Endothelial cell of umbilical vein (primary cell): ENCODE data around the gene SLC37A1.

Source experiments
- EZH2 ChIP-seq: IDR thresholded peaks from 2 replicates; pipeline ENCODE4 v1.6.1; 2012; ENCODE audit warnings: borderline replicate concordance, low read depth, mild to moderate bottlenecking, moderate library complexity, low read length, inconsistent platforms; ENCODE audit not compliant: severe bottlenecking
- FOS ChIP-seq: IDR thresholded peaks from 2 replicates; pipeline ENCODE4 v1.6.1; 2011; ENCODE audit warnings: mild to moderate bottlenecking, low read length, moderate library complexity, borderline replicate concordance; ENCODE audit not compliant: insufficient read depth
- GATA2 ChIP-seq: IDR thresholded peaks from 2 replicates; pipeline ENCODE4 v1.7.0; 2011; ENCODE audit warnings: low read depth, mild to moderate bottlenecking, moderate library complexity, mixed read lengths, low read length; ENCODE audit not compliant: insufficient read length, insufficient read depth
- JUN ChIP-seq: IDR thresholded peaks from 2 replicates; pipeline ENCODE4 v1.6.1; 2011; ENCODE audit warnings: borderline replicate concordance, low read depth; ENCODE audit not compliant: insufficient read length, insufficient read depth
- MYC ChIP-seq: IDR thresholded peaks from one replicate; pipeline ENCODE4 v1.6.1; 2011; ENCODE audit warnings: mild to moderate bottlenecking, low read depth, low read length
- POLR2A ChIP-seq: IDR thresholded peaks from 2 replicates; pipeline ENCODE4 v1.6.1; 2012; ENCODE audit warnings: low read depth, mild to moderate bottlenecking, control low read depth, low read length
- POLR2AphosphoS5 ChIP-seq: IDR thresholded peaks from 2 replicates; pipeline ENCODE4 v1.6.1; 2012; ENCODE audit warnings: low read depth, mild to moderate bottlenecking, control low read depth, low read length, moderate library complexity; ENCODE audit not compliant: insufficient read depth
- TF ChIP-seq, protein P1 (sequence below), 2 donors: IDR thresholded peaks; 1 replicate in 1 of 2; 2 replicates in 1 of 2; pipeline ENCODE4 v1.5.1; 2011; ENCODE audit warnings: low read length in 2 of 2, mild to moderate bottlenecking in 2 of 2, moderate library complexity in 2 of 2, control low read depth in 1 of 2, inconsistent platforms in 1 of 2, low read depth in 1 of 2; ENCODE audit not compliant: insufficient read depth in 1 of 2; ENCODE audit errors: extremely low read depth in 1 of 2
- TF ChIP-seq, protein P2 (sequence below): IDR thresholded peaks from 2 replicates; pipeline ENCODE4 v1.6.1; 2011; ENCODE audit not compliant: insufficient read depth, insufficient read length

DNA sequence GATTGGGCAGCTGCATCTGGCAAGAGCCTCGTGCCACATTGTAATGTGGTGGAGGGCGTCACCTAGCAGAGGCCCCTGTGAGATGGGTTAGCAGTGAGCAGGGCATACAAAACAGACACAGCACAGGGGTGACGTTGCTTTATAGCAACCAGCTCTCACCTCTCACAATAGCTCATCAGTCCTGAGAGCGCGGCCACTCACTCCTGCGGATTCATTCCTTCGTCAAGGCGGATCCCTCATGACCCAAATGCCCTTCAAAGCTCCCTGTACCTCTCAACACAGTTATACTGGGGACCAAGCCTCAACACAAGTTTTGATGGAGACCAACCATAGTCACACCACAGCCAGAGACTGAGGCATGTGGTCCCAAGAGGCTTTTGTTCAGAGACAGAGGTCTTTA is 22.9 kb downstream of the SLC37A1 start:
- no peak for TF ChIP-seq EZH2
- no peak for TF ChIP-seq POLR2AphosphoS5
- TF ChIP-seq, protein P1, sequence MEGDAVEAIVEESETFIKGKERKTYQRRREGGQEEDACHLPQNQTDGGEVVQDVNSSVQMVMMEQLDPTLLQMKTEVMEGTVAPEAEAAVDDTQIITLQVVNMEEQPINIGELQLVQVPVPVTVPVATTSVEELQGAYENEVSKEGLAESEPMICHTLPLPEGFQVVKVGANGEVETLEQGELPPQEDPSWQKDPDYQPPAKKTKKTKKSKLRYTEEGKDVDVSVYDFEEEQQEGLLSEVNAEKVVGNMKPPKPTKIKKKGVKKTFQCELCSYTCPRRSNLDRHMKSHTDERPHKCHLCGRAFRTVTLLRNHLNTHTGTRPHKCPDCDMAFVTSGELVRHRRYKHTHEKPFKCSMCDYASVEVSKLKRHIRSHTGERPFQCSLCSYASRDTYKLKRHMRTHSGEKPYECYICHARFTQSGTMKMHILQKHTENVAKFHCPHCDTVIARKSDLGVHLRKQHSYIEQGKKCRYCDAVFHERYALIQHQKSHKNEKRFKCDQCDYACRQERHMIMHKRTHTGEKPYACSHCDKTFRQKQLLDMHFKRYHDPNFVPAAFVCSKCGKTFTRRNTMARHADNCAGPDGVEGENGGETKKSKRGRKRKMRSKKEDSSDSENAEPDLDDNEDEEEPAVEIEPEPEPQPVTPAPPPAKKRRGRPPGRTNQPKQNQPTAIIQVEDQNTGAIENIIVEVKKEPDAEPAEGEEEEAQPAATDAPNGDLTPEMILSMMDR (IDR thresholded peaks at IDR 0.05; ENCODE audit: extremely low read depth in 1 of 2, insufficient read depth in 1 of 2, low read depth in 1 of 2, low read length in 2 of 2): no peak
- TF ChIP-seq POLR2A: no peak
- no peak for TF ChIP-seq MYC
- no peak for TF ChIP-seq JUN
- TF ChIP-seq FOS: no peak
- TF ChIP-seq, protein P2, sequence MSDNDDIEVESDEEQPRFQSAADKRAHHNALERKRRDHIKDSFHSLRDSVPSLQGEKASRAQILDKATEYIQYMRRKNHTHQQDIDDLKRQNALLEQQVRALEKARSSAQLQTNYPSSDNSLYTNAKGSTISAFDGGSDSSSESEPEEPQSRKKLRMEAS: no peak
- TF ChIP-seq GATA2: no peak
